Measurements from ENCODE around the gene TWIST2.

The TWIST2 gene

DNA sequence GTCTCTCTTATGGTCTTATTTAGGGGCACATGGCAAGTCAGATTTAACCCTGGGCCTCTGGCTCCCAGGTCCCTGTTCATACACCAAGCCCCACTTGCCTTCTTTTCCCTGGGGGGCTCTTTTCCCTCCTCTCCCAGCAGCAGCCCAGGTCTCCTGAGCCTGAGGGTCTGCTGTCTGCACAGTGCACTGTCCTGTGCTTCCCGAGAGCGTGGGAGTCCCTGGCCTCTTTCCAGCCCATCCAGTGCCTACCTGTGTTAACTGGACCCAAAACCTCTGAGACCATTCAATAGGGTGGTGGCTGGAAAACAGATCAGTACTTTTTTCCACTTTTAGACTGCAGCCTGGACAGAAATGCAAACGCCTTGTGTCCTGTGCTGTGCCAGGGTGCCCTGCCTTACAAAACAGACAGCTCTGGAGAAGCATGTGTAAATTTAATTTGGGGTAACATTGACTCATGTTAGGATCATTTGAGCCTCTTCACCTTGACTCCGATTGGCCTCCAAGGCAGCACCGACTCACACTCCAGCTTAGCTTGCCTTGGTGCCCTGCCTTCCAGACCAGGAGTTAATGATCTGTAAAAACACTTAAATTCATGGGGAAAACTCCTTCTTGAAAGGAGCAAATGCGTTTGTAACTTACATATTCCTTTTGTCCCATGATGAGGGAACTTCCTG, 34.3 kb downstream of the TWIST2 start:
- FAIRE-seq = no peak
- TF ChIP-seq TAF1 (IDR thresholded peaks at IDR 0.05; ENCODE audit: low read depth, low read length) (no peak), POLR2A (IDR thresholded peaks at IDR 0.05; ENCODE audit: low read depth, low read length) (no peak), POU2F2 (IDR thresholded peaks at IDR 0.05; ENCODE audit: low read depth, low read length) (no peak), PAX5 (IDR thresholded peaks at IDR 0.05; ENCODE audit: insufficient read depth, low read length, severe bottlenecking) (no peak), SPI1 (IDR thresholded peaks at IDR 0.05; ENCODE audit: low read depth, low read length) (no peak)
- DNase-seq (ENCODE audit: insufficient read length, low spot score) = no peak

DNA sequence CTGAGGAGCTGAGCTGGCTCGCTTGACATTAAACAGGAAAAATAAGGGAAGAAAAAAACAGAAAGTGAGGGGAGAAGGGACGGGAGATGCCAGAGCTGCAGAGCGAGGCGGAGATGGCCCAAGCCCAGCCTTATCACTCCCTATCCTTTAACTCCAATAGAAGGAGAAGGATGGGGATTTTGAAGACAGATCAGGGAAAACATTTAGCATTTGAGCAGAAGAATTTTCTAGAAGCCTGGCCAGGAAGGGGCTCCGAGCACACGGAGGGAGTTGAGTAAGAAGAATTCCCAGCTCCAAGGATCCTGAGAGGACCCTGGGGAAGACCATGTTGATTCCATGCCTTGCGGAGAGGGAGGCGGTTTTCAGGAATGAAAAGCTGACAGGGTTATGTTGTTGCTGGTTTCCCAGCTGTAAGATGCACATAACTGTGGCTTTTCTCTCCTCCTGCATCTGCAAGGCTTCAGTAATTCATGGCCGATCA, 35.6 kb downstream of the TWIST2 start:
- TF ChIP-seq POLR2AphosphoS5 (IDR thresholded peaks at IDR 0.05; ENCODE audit: low read depth, low read length) = no peak
- no peak for FAIRE-seq
- DNase-seq (ENCODE audit: insufficient read length, low spot score) = no peak

DNA sequence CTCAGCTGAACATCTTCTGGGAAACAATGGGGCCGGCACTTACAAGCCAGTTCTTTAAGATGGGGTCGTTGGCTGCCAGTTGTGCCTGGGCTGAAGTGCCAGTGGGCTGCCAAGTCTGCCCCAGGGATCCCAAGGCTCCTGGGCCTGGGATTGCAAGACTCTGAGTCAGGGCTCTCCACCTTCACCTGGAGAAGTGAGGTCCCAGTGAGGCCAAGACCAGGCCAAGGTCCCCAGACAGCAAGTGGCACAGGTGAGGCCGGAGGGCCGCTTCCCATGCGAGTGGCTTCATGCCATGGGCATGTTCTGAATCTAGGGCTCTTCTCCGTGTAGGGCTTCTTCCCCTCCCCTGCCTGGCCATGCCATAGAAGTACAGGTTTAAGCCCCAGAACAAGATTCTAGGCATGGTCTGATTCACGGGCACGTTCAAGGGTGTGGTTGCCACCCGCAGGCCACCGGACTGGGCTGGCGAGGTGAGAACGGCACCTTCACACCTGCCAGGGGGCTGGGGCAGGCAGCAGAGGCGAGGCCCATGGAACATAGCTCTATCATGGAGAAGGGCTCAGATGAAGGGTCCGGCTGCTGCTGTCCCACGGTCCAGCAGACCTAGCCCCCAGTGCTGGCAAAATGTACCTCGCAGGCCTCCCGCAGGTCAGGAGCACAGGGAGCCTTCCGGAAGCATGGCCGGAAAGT, 36.4 kb downstream of the TWIST2 start:
- FAIRE-seq (no peak), DNase-seq (ENCODE audit: insufficient read length, low spot score) (no peak)
- TF ChIP-seq PAX5 (IDR thresholded peaks at IDR 0.05; ENCODE audit: insufficient read depth, low read length, severe bottlenecking) (no peak), POLR2A (IDR thresholded peaks at IDR 0.05; ENCODE audit: low read depth, low read length) (no peak), POLR2AphosphoS5 (IDR thresholded peaks at IDR 0.05; ENCODE audit: low read depth, low read length) (no peak), SPI1 (IDR thresholded peaks at IDR 0.05; ENCODE audit: low read depth, low read length) (no peak), POU2F2 (IDR thresholded peaks at IDR 0.05; ENCODE audit: low read depth, low read length) (no peak), TAF1 (IDR thresholded peaks at IDR 0.05; ENCODE audit: low read depth, low read length) (no peak)

DNA sequence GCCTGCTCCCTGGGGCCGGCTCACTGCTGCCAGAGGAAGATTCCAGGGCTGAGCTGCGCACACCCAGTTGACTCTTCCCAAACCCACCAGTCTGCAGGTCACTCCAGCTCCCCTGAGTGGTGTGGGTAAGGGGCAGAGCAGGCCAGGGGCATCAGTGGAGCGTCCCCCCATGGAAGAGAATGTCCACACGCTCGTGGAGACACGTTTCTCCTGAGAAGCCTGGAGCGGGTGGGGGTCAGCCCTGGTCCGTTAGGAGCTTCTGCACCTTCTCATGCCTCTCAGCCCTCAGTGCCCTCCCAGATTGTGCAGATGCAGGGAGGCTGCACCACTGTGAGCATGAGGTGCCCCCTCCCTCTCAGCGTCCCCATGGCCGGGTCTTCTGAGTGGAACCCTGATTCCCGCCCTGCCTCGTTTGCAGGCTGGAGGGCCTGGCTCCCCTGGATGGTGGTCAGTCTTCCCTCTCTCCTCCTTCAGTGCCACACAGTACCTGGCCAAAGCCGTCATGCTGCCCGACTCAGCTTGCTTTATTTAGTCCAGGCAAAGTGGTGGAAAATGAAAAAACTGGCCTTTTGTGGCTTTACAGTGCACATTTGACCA, 37.0 kb downstream of the TWIST2 start:
- TF ChIP-seq TAF1 (IDR thresholded peaks at IDR 0.05; ENCODE audit: low read depth, low read length) = no peak
- no peak for DNase-seq (ENCODE audit: insufficient read length, low spot score)
- FAIRE-seq = no peak

DNA sequence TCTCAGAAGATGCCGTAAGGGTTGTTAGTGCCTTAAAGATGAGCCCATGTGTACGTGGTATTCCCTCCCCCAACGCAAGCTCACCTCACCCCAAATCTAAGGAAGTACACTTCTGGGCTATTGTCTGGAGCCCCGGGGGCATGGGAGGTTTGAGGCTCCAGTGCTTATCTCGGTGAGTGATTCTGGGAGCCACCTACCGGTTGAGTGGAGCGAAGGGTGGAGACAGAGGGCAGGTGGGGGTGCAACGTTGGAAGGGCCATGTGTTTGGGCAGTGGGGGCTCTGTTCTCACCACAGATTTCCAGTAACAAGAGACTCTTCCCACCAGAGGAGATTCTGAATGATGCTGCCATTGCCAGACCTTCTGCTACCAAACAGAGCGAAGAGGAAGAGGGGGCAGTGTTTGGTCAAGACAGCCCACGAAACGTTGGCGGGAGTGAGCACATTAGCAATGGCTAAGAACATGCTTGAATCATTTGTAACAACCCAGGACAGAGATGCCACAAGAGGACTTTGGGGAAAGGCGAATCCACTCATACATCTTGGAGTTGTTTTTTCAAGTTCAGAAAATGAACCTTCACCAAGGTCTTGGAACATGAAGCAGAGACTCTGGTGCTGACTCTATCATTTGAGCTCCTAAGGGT, 38.7 kb downstream of the TWIST2 start:
- FAIRE-seq (no peak), DNase-seq (ENCODE audit: insufficient read length, low spot score) (no peak)
- no peak for TF ChIP-seq SPI1 (IDR thresholded peaks at IDR 0.05; ENCODE audit: low read depth, low read length)
- TF ChIP-seq POLR2AphosphoS5 (IDR thresholded peaks at IDR 0.05; ENCODE audit: low read depth, low read length) = no peak
- no peak for TF ChIP-seq TAF1 (IDR thresholded peaks at IDR 0.05; ENCODE audit: low read depth, low read length)
- no peak for TF ChIP-seq POU2F2 (IDR thresholded peaks at IDR 0.05; ENCODE audit: low read depth, low read length)
- TF ChIP-seq PAX5 (IDR thresholded peaks at IDR 0.05; ENCODE audit: insufficient read depth, low read length, severe bottlenecking) = no peak
- TF ChIP-seq POLR2A (IDR thresholded peaks at IDR 0.05; ENCODE audit: low read depth, low read length) = no peak

DNA sequence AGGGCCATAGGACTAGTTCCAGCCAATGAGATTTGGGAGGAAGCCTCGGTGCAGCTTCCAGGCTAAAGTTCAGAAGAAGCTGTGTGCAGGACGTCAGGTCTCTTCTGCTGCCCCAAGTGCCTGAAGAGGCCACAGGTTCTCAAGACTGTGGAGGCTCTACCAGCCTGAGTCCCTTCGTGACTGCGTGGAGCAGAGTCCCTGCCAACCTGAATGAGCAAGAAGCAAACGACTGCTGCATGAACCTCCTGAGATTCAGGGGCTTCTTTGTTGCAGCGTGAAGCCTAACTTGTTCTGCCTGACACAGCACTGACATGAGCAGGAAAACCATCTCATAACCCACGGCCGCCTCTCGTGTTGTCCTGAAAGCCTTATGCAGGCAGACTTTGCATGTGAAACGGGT, 39.7 kb downstream of the TWIST2 start:
- no peak for FAIRE-seq

DNA sequence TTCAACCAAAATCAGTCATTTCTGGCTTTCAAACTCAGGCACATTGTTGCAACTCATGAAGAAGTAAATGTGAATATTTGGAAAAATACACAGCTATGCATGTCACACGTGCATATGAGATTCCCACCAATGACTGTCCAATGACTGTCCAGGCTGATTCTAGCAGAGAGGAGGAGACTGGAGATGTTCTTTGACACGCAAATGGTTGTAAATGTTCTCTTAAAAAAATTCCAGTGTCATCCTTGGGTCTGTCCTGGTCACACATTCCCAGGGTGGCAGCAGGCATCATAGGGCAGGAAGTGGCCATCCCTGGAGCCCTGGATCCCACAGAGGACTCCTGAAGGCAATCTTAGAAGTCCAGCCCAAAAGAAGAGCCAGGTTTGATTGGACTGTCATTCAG, 40.9 kb downstream of the TWIST2 start:
- FAIRE-seq (no peak), DNase-seq (ENCODE audit: insufficient read length, low spot score) (no peak)
- TF ChIP-seq TAF1 (IDR thresholded peaks at IDR 0.05; ENCODE audit: low read depth, low read length) (no peak), SPI1 (IDR thresholded peaks at IDR 0.05; ENCODE audit: low read depth, low read length) (no peak), POLR2AphosphoS5 (IDR thresholded peaks at IDR 0.05; ENCODE audit: low read depth, low read length) (no peak), PAX5 (IDR thresholded peaks at IDR 0.05; ENCODE audit: insufficient read depth, low read length, severe bottlenecking) (no peak), POLR2A (IDR thresholded peaks at IDR 0.05; ENCODE audit: low read depth, low read length) (no peak), POU2F2 (IDR thresholded peaks at IDR 0.05; ENCODE audit: low read depth, low read length) (no peak)

More for the DNA sequence above, 39.7 kb downstream of the TWIST2 start:
- no peak for DNase-seq (ENCODE audit: insufficient read length, low spot score)
- TF ChIP-seq SPI1 (IDR thresholded peaks at IDR 0.05; ENCODE audit: low read depth, low read length) = no peak
- no peak for TF ChIP-seq POLR2AphosphoS5 (IDR thresholded peaks at IDR 0.05; ENCODE audit: low read depth, low read length)
- no peak for TF ChIP-seq PAX5 (IDR thresholded peaks at IDR 0.05; ENCODE audit: insufficient read depth, low read length, severe bottlenecking)
- TF ChIP-seq POU2F2 (IDR thresholded peaks at IDR 0.05; ENCODE audit: low read depth, low read length) = no peak
- TF ChIP-seq TAF1 (IDR thresholded peaks at IDR 0.05; ENCODE audit: low read depth, low read length) = no peak
- no peak for TF ChIP-seq POLR2A (IDR thresholded peaks at IDR 0.05; ENCODE audit: low read depth, low read length)

DNA sequence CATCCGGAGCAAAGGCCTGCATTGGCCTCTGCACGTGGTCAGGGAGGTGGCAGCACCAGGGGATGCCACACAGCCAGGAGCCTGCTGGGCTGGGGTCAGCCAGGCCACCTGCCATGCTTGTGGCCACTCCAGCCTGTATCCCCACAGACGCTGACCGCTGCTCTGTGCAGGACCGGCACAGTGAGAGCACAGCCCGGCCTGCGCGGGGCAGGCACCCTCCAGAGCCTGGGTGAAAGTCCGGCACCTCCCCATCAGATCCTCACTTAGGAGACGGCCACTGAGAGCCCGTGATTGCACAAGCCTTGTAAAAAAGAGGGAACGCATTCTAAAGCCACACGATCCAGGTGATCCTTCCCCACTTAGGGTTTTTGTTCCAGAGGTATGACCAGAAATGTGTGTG, 42.2 kb downstream of the TWIST2 start:
- DNase-seq (ENCODE audit: insufficient read length, low spot score) = no peak
- TF ChIP-seq POU2F2 (IDR thresholded peaks at IDR 0.05; ENCODE audit: low read depth, low read length) (no peak), PAX5 (IDR thresholded peaks at IDR 0.05; ENCODE audit: insufficient read depth, low read length, severe bottlenecking) (no peak), POLR2A (IDR thresholded peaks at IDR 0.05; ENCODE audit: low read depth, low read length) (no peak), TAF1 (IDR thresholded peaks at IDR 0.05; ENCODE audit: low read depth, low read length) (no peak), POLR2AphosphoS5 (IDR thresholded peaks at IDR 0.05; ENCODE audit: low read depth, low read length) (no peak), SPI1 (IDR thresholded peaks at IDR 0.05; ENCODE audit: low read depth, low read length) (no peak)
- no peak for FAIRE-seq

DNA sequence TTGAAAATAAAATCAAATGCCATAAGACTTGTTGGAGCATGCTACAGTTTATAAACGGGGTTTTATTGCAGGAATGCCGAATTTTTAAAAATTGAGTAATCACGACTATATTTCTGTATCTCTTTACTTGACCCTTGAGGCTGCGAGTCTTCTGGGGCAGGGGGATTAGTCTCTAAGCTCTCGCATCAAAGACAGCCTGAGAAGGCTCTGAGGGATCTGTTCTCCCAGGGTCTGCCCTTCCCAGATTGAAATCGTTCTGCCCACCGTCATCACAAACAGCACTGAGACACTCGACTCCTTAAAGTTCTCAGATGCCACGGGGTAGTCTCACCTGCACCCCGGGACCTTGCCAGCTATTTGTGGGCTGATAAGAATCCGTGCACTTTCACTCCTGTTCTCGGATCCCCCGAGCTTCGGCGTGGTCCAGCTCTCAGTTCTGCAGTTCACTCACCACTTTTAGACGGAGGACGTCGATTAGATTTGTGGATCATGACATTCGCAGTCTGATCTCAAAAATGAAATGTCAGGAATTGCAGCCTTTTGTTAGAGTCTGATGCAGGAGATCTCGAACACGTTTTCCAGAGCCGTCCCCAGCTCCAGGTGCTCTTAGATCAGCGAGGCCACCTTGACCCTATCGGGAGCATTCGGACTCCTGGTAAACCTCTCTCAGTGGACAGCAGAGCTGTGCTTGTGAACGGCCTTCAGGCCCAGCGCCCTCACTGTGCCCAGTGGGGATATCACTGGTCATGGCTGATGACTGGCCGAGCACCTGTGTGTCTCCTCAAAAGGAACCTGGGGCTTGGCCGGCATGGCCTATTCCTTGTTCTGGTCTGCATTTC, 43.0 kb downstream of the TWIST2 start:
- DNase-seq (ENCODE audit: insufficient read length, low spot score) = no peak
- no peak for FAIRE-seq

More for the DNA sequence above, 43.0 kb downstream of the TWIST2 start:
- TF ChIP-seq POLR2AphosphoS5 (IDR thresholded peaks at IDR 0.05; ENCODE audit: low read depth, low read length) = no peak
- no peak for TF ChIP-seq POU2F2 (IDR thresholded peaks at IDR 0.05; ENCODE audit: low read depth, low read length)
- TF ChIP-seq TAF1 (IDR thresholded peaks at IDR 0.05; ENCODE audit: low read depth, low read length) = no peak
- TF ChIP-seq PAX5 (IDR thresholded peaks at IDR 0.05; ENCODE audit: insufficient read depth, low read length, severe bottlenecking) = no peak
- TF ChIP-seq SPI1 (IDR thresholded peaks at IDR 0.05; ENCODE audit: low read depth, low read length) = no peak
- no peak for TF ChIP-seq POLR2A (IDR thresholded peaks at IDR 0.05; ENCODE audit: low read depth, low read length)

All from GM12891 (cell line).